Stimulated activated CD8-positive, alpha-beta memory T cell treated with anti-CD3 and anti-CD28 coated beads, Interleukin-4, amount 100 ng/mL, for 4 hours (primary cell): ENCODE measurements around the gene CHCT1.

Source experiments
- DNase-seq, 2 donors: peaks; one replicate each; pipeline ENCODE4 v3.0.0-alpha.2; 2020; ENCODE audit warnings: low read depth in 2 of 2, low spot score in 1 of 2

Gene CHCT1

DNA sequence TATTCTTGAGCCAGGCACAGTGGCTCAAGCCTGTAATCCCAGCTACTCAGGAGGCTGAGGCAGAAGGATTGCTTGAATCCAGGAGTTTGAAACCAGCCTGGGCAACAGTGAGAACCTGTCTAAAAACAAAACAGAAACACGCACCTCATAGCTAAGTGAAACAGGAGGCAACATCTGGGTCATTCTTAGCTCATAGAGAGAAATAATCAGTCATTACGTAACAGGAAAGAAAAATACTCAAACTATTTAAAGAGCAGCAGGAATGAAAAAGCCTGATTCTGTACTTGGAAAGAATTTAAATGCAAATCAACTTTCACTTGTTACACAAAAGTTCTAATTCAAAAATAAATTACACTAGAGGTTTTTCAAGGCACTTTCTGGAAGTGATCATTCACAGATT lies 17.2 kb downstream of the CHCT1 start:
- no peak for DNase-seq

DNA sequence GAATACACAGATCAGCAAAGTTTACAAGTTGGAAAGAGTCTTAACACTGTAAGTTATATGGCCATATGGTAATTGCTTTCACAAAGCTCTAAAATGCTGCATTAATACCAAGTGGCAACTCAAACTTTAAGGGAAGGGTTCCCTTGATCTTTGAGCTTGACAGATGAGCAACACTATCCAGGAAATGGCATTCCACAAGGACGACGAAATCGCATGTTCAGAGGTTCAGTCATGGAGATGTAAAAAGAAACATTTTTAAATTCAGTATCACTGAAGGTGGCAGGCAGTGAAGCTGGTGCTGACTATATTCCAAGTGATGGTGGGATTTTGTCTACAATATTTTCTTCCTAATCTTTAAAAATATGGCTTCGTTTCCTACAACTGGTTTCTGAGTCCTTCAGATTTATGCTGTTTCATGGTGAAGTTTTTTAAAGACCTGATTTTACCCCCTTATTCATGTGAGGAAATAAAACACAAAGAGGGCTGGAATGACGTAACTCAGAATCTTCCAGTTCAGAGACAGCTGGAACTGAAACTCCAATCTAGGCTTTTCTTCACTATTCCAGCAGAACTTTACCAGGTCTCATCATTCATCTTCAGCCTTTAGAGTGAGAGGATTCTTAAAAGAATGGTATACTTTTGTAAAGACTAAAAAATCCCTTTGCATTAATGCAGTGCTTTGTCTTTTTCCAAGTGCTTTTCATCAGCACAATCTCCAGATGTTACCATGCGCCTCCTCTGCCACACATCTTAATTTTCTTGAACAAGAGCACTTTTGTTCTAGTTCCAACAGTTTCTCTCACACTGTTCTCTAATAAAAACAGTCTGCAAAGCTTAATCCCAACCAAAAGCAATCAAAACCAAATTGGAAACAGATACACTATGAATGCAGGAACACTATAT lies 20.2 kb downstream of the CHCT1 start:
- DNase-seq = no peak

DNA sequence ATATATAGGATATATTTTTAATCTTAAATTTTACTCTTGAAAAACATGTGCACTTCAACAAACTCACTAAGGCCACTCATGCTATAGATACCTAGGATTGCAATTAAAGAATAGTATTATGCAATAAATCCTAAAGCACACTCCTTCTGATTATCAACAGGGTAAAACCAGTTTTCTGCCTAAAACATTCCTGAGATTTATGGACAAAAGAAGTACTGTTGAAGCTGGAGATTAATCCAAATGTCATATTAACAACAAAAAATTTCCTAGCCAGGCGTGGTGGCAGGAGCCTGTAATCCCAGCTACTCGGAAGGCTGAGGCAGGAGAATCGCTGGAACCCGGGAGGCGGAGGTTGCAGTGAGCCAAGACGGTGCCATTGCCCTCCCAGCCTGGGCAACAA lies 21.4 kb downstream of the CHCT1 start:
- no peak for DNase-seq

DNA sequence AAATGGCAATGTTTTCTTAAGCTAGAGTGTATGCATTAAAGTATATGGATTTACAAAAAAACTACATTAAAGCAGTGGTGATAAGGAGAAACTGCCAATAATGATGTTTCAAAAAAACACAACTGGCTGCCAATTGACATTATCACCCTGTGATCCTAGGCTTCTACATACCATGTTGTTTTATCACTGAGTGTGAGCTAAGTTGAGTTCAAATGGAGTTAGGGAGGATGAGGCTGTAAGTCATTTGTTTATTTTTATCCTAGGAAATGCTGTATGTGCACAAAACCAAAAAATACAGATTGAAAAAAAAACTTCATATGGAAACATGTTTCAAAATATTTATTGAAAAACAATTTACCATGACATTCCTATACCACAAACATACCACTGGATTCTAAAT lies 22.9 kb downstream of the CHCT1 start:
- DNase-seq = no peak

DNA sequence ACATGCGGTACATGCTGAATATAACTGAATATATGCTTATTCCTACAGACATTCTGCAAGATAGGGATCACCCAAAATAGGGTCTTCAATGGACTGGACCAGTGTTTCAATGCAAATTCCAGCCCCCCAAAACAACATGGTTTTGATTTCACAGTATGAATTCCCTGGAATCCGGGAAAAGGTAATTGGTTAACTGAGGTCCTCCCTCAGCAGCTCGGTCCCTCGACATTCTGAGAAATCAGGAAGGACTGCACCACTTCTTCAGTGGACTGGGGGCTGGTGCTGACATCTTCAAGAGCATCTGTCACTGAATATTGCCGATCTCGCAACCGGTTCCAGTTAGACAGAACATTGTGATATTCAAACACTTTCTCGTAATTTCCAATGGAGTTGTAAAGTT lies 25.1 kb downstream of the CHCT1 start:
- no peak for DNase-seq

GRCh38 chr17:60451071-60451470 lies 28.8 kb downstream of the CHCT1 start:
- DNase-seq = no peak

- DNase-seq = no peak
Measured at GRCh38 chr17:60451965-60452364, 29.7 kb downstream of the CHCT1 start.

- DNase-seq = no peak
Measured at GRCh38 chr17:60455378-60455777, 33.1 kb downstream of the CHCT1 start.

- DNase-seq = no peak
Measured at GRCh38 chr17:60457148-60457547, 34.9 kb downstream of the CHCT1 start.

GRCh38 chr17:60461584-60461983 lies 39.3 kb downstream of the CHCT1 start:
- no peak for DNase-seq

- no peak for DNase-seq
Measured at GRCh38 chr17:60463157-60463835, 41.0 kb downstream of the CHCT1 start.

DNA sequence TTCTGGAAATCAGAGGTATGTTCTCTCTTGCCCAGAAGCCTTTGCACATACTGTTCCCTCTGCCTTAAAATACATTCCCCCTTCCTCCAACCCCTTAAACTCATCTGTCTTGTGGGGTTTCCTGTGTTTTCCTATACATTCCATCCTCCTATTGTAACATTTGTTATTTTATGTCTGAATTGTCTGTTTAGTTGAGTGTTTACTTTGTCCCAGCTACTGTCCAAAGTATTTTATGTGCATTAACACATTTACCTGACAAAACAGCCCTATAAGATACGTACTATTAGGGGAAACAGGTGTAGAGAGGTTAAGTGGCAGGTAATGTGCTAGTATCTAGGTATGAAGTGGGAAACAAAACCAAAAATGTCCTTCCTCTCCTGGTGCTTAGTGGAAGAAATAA lies 42.1 kb downstream of the CHCT1 start:
- DNase-seq = no peak

DNA sequence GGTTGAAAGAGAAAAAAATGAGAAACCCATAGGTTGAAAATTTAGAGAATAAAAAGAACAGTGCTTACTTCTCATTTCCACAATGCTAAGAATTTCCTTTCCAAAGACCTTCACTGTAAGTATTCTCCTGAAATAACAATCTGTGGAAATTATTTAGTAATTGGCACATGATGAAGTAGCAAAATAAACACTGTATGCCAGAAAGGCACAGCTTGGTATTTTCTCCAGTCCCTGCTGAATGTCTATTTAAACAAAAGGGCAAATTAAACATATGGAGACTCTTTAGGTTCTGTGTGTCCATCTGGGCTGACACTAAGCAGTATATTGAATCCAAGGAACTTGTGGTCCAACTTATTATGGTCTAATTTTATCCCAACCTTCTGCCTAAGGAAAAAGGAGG lies 46.1 kb downstream of the CHCT1 start:
- DNase-seq = no peak

DNA sequence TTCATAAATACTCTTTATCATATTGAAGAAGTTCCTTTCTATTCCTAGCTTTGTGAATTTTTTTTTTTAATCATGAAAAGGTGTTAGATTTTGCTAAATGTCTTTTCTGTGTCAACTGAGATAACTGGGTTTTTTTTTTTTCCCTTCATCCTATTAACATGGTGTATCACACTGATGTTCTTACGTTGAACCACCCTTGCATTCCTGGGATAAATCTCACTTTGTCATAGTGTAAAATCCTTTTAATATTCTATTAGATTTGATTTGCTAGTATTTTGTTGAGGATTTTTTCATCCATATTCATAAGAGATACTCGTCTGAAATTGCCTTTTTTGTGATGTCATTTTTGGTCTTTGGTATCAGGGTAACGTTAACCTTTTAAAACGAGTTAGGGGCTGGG lies 49.2 kb downstream of the CHCT1 start:
- DNase-seq = no peak

DNA sequence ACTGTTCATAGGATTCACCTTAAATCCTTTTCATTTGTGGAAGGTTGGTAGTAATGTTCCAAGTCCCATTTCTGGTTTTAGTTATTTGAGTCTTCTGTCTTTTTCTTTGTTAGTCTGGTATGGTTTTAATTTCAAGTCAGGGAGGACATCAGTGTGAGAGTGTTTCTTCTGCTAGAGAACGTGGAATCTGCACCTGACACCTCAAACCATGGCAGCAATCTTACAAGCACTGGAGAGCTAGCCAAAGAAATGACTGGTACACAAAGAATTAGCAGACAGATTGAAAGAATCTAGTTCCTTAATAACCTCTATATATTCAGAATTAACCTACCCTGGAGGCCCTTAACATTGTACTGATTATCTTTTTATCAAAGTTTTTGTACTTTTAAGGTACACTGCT lies 50.2 kb downstream of the CHCT1 start:
- no peak for DNase-seq

DNA sequence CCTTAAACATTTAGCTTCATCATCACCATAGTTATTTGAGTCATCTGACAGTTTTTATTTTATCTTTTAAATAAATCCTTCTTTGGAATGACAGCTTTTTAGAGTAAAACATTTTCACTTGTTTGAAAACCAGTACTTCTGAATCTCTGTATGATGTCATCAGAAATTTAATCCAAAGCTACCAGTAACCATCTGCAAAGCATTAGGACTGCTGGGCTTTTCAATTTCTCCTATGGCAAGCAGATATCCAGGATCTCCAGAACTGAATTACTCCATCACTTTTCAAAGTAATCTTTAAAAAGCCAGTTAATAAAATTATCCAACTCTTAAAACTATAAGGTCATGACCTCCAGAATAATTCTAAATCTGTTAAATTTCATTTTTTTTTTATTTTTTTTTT lies 51.5 kb downstream of the CHCT1 start:
- DNase-seq = no peak
